HCT116 (cell line): ENCODE results near the gene ZBTB38.

Experiments
- CTCF ChIP-seq, 3 experiments: fragments of 200-600 bp in 1 of 3; sonication (generic) in 1 of 3; IDR thresholded peaks in 2 of 3; conservative IDR thresholded peaks in 1 of 3; 2 replicates each; pipeline ENCODE4 v1.5.1; 2012 to 2017; ENCODE audit warnings: low read depth in 2 of 3, low read length in 2 of 3, antibody characterized with exemption in 1 of 3, borderline replicate concordance in 1 of 3, control low read depth in 1 of 3, mild to moderate bottlenecking in 1 of 3, mixed read lengths in 1 of 3, mixed run types in 1 of 3, moderate library complexity in 1 of 3; ENCODE audit not compliant: insufficient read depth in 1 of 3
- TCF7L2 ChIP-seq: IDR thresholded peaks from 2 replicates; pipeline ENCODE4 v1.7.0; 2011; ENCODE audit warnings: borderline replicate concordance, inconsistent platforms; ENCODE audit not compliant: insufficient read depth, insufficient read length; ENCODE audit errors: extremely low read depth
- TF ChIP-seq, protein P1 (sequence below): IDR thresholded peaks from 2 replicates; pipeline ENCODE4 v1.6.1; 2012

GRCh38 chr3:141367038-141367730, 1.1 kb upstream of the ZBTB38 start:
- TF ChIP-seq CTCF (IDR thresholded peaks at IDR 0.05 in 2 of 3, conservative IDR thresholded peaks at IDR 0.05 in 1 of 3; ENCODE audit: borderline replicate concordance in 1 of 3, insufficient read depth in 1 of 3, low read depth in 2 of 3, low read length in 2 of 3) (no peak; a peak in 1 of 6 replicates), TCF7L2 (no peak)
- TF ChIP-seq, protein P1, sequence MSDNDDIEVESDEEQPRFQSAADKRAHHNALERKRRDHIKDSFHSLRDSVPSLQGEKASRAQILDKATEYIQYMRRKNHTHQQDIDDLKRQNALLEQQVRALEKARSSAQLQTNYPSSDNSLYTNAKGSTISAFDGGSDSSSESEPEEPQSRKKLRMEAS, result peak; percentile 78
